ENCODE data around the gene BNIP1. TPM values are rescaled to one million over a fixed set of nuclear protein-coding genes. Genes with fewer than 3 reads are reported as not detected.

The BNIP1 gene
- total RNA-seq, 1 experiment from 2014 or later = 12.3 TPM

GRCh38 chr5:173099461-173099860 is 44.9 kb upstream of the BNIP1 start:
- no peak for DNase-seq (ENCODE audit: low read depth, low spot score)
- in situ Hi-C loops (cut with HindIII; ENCODE audit: low pct_unique_long_range_greater_than_20kb, low sequenced_read_pairs) (no loop called here), intact Hi-C loops (cut with micrococcal nuclease; ENCODE audit: unreplicated experiment) (no loop called here)
- no peak overlapping the region for H3K4me3 ChIP-seq (ENCODE audit: low read depth in 2 of 2, low read length in 2 of 2)
- no peaks in the 10 kb centered on the region for H3K27me3 ChIP-seq (ENCODE audit: control insufficient read depth, insufficient read depth, low read length)
- no TSS peak for BruUV-seq (replicated peaks)
- H3K36me3 ChIP-seq (ENCODE audit: control insufficient read depth, insufficient read depth, low read length) = no peaks in the 10 kb centered on the region
- no peaks in the 10 kb centered on the region for H3K9me3 ChIP-seq (ENCODE audit: control insufficient read depth, insufficient read depth, low read depth, low read length)
- POLR2A ChIA-PET = no interaction called here
- CTCF ChIA-PET = interaction anchor here (0.6 kb wide), 1 partner anchor 403 kb away, joined by 3 read pairs; no protein-coding TSS in a partner anchor
- no peak for ATAC-seq
- no peak overlapping the region for H3K27ac ChIP-seq (ENCODE audit: low read length)
- TF ChIP-seq REST (IDR thresholded peaks at IDR 0.05; ENCODE audit: insufficient read depth in 1 of 2, low read depth in 2 of 2, low read length in 1 of 2) (no peak), SIN3A (IDR thresholded peaks at IDR 0.05; ENCODE audit: borderline replicate concordance, insufficient read depth, low read depth, low read length) (no peak), TCF7L2 (IDR thresholded peaks at IDR 0.05; ENCODE audit: low read depth, low read length) (no peak), POLR2AphosphoS5 (IDR thresholded peaks at IDR 0.05; ENCODE audit: low read depth, low read length) (no peak)
- TF ChIP-seq, protein P1, sequence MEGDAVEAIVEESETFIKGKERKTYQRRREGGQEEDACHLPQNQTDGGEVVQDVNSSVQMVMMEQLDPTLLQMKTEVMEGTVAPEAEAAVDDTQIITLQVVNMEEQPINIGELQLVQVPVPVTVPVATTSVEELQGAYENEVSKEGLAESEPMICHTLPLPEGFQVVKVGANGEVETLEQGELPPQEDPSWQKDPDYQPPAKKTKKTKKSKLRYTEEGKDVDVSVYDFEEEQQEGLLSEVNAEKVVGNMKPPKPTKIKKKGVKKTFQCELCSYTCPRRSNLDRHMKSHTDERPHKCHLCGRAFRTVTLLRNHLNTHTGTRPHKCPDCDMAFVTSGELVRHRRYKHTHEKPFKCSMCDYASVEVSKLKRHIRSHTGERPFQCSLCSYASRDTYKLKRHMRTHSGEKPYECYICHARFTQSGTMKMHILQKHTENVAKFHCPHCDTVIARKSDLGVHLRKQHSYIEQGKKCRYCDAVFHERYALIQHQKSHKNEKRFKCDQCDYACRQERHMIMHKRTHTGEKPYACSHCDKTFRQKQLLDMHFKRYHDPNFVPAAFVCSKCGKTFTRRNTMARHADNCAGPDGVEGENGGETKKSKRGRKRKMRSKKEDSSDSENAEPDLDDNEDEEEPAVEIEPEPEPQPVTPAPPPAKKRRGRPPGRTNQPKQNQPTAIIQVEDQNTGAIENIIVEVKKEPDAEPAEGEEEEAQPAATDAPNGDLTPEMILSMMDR (IDR thresholded peaks at IDR 0.05) = no peak
- no peaks in the 10 kb centered on the region for H3K4me1 ChIP-seq (ENCODE audit: control insufficient read depth, insufficient read depth, low read length)

- BruUV-seq (replicated peaks) = no TSS peak
- Histone ChIP-seq H3K9me3 (ENCODE audit: control insufficient read depth, insufficient read depth, low read depth, low read length) (no peaks in the 10 kb centered on the region), H3K27me3 (ENCODE audit: control insufficient read depth, insufficient read depth, low read length) (no peaks in the 10 kb centered on the region), H3K36me3 (ENCODE audit: control insufficient read depth, insufficient read depth, low read length) (no peaks in the 10 kb centered on the region), H3K4me1 (ENCODE audit: control insufficient read depth, insufficient read depth, low read length) (no peaks in the 10 kb centered on the region), H3K27ac (ENCODE audit: low read length) (no peak overlapping the region), H3K4me3 (ENCODE audit: low read depth in 2 of 2, low read length in 2 of 2) (no peak overlapping the region)
- DNase-seq (ENCODE audit: low read depth, low spot score) (no peak), ATAC-seq (no peak)
- TF ChIP-seq, protein P1 (IDR thresholded peaks at IDR 0.05) = no peak
- TF ChIP-seq REST (IDR thresholded peaks at IDR 0.05; ENCODE audit: insufficient read depth in 1 of 2, low read depth in 2 of 2, low read length in 1 of 2) (no peak), SIN3A (IDR thresholded peaks at IDR 0.05; ENCODE audit: borderline replicate concordance, insufficient read depth, low read depth, low read length) (no peak), TCF7L2 (IDR thresholded peaks at IDR 0.05; ENCODE audit: low read depth, low read length) (no peak)
- POLR2A ChIA-PET = no interaction called here
- CTCF ChIA-PET = no interaction called here
- in situ Hi-C loops (cut with HindIII; ENCODE audit: low pct_unique_long_range_greater_than_20kb, low sequenced_read_pairs) (no loop called here), intact Hi-C loops (cut with micrococcal nuclease; ENCODE audit: unreplicated experiment) (no loop called here)
Measured at GRCh38 chr5:173101245-173101644, 43.1 kb upstream of the BNIP1 start.

Measured in Panc1 (cell line).